ENCODE data around the gene FAM187B. TPM values are rescaled to one million over a fixed set of nuclear protein-coding genes. Genes with fewer than 3 reads are reported as not detected.

Gene FAM187B
- total RNA-seq, 1 experiment from 2014 or later, result not detected

DNA sequence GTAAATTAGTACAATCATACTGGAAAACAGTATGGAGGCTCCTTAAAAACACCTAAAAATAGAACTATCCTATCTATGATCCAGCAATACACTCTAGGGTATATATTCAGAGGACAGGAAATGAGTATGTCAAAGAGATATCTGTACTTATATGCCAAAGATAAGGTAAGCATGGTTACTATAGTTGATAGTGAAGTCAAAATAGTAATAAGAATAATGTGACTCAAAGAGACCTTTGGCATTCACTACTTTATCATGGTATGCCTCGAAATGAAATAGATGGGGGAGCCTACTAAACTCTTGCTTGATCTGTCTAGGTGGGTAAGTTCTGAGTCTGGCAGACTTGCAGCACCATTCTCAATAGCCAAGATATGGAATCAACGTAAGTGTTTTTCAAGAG is 43.7 kb downstream of the FAM187B start:
- Histone ChIP-seq H4K91ac (ENCODE audit: insufficient read length, low read depth, low read length) (no peak overlapping the region), H3K79me2 (ENCODE audit: insufficient read depth, low read length) (no peaks in the 10 kb centered on the region), H4K20me1 (ENCODE audit: control insufficient read depth, insufficient read depth, insufficient read length) (no peaks in the 10 kb centered on the region), H3K23ac (ENCODE audit: insufficient read length, low read depth, low read length) (no peak overlapping the region), H2BK20ac (ENCODE audit: low read depth, low read length, poor library complexity, severe bottlenecking) (no peak overlapping the region), H2BK120ac (ENCODE audit: low read depth, low read length, poor library complexity, severe bottlenecking) (no peak overlapping the region), H3K14ac (ENCODE audit: insufficient read depth, low read length) (no peak overlapping the region), H4K5ac (ENCODE audit: insufficient read length, low read depth, low read length) (no peak overlapping the region), H3K79me1 (ENCODE audit: insufficient read depth, low read depth, low read length, poor library complexity, severe bottlenecking) (no peaks in the 10 kb centered on the region), H3K27me3 (ENCODE audit: insufficient read depth, low read length) (no peaks in the 10 kb centered on the region; the same call in 1 of the 2 replicates), H3T11ph (ENCODE audit: low read length) (no peak overlapping the region), H2AK5ac (ENCODE audit: insufficient read length, low read length) (no peak overlapping the region), H4K8ac (replicated peaks; ENCODE audit: insufficient read length, low read depth, low read length) (no peak overlapping the region), H2BK15ac (ENCODE audit: low read depth, low read length) (no peak overlapping the region), H2BK12ac (ENCODE audit: insufficient read length, low read depth, low read length) (no peak overlapping the region), H3K4ac (ENCODE audit: low read depth, low read length) (no peak overlapping the region), H3K4me1 (ENCODE audit: insufficient read depth, low read length) (no peaks in the 10 kb centered on the region), H2AFZ (ENCODE audit: low read length) (no peak overlapping the region), H3K9ac (ENCODE audit: extremely low read depth, insufficient read length, low read length) (no peak overlapping the region), H3K56ac (ENCODE audit: insufficient read length, low read depth, low read length) (no peak overlapping the region), H3K4me2 (ENCODE audit: insufficient read depth, insufficient read length, low read length) (no peak overlapping the region), H3K9me3 (ENCODE audit: control insufficient read depth, low read depth, low read length) (no peaks in the 10 kb centered on the region), H3K23me2 (ENCODE audit: insufficient read length, low read depth, low read length, poor library complexity, severe bottlenecking) (no peaks in the 10 kb centered on the region), H2BK5ac (ENCODE audit: insufficient read length, low read length) (no peak overlapping the region), H3K18ac (ENCODE audit: insufficient read length, low read depth, low read length) (no peak overlapping the region), H3K27ac (ENCODE audit: insufficient read length, low read depth, low read length) (no peak overlapping the region)
- H3K27ac Mint-ChIP-seq, result no peak overlapping the region
- no CpG with 5 or more reads among the region's 2 CpGs for WGBS (ENCODE audit: extremely low coverage, insufficient read length, low lambda C conversion rate)
- H3K9me3 Mint-ChIP-seq, result peaks cover 0 to 7% of the 10 kb centered on the region in 2 experiments
- peaks cover 0 to 3% (median 0%) of the 10 kb centered on the region in 3 experiments; a peak in 1 of 7 replicates for H3K36me3 Mint-ChIP-seq (ENCODE audit: insufficient read depth in 1 of 3, low read depth in 3 of 3)
- H3K27me3 Mint-ChIP-seq (ENCODE audit: low read depth), result peaks cover 5% of the 10 kb centered on the region
- peaks cover 0 to 3% of the 10 kb centered on the region in 2 experiments; a peak in 1 of 4 replicates for H3K4me1 Mint-ChIP-seq
- no peak overlapping the region for H3K4me3 Mint-ChIP-seq
- DNase-seq, result no peak
- TF ChIP-seq, protein P1, sequence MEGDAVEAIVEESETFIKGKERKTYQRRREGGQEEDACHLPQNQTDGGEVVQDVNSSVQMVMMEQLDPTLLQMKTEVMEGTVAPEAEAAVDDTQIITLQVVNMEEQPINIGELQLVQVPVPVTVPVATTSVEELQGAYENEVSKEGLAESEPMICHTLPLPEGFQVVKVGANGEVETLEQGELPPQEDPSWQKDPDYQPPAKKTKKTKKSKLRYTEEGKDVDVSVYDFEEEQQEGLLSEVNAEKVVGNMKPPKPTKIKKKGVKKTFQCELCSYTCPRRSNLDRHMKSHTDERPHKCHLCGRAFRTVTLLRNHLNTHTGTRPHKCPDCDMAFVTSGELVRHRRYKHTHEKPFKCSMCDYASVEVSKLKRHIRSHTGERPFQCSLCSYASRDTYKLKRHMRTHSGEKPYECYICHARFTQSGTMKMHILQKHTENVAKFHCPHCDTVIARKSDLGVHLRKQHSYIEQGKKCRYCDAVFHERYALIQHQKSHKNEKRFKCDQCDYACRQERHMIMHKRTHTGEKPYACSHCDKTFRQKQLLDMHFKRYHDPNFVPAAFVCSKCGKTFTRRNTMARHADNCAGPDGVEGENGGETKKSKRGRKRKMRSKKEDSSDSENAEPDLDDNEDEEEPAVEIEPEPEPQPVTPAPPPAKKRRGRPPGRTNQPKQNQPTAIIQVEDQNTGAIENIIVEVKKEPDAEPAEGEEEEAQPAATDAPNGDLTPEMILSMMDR (conservative IDR thresholded peaks at IDR 0.05), result no peak

All from H9 (cell line).